ENCODE data around the gene ZNF483. TPM values are rescaled to one million over a fixed set of nuclear protein-coding genes. Genes with fewer than 3 reads are reported as not detected.

Gene ZNF483
- total and polyA plus RNA-seq, 9 of the 15 experiments (the other 6 are each of a cell fraction or from before 2014, with no cell fraction given): 0.04 to 1.0 (median 0.38) TPM

DNA sequence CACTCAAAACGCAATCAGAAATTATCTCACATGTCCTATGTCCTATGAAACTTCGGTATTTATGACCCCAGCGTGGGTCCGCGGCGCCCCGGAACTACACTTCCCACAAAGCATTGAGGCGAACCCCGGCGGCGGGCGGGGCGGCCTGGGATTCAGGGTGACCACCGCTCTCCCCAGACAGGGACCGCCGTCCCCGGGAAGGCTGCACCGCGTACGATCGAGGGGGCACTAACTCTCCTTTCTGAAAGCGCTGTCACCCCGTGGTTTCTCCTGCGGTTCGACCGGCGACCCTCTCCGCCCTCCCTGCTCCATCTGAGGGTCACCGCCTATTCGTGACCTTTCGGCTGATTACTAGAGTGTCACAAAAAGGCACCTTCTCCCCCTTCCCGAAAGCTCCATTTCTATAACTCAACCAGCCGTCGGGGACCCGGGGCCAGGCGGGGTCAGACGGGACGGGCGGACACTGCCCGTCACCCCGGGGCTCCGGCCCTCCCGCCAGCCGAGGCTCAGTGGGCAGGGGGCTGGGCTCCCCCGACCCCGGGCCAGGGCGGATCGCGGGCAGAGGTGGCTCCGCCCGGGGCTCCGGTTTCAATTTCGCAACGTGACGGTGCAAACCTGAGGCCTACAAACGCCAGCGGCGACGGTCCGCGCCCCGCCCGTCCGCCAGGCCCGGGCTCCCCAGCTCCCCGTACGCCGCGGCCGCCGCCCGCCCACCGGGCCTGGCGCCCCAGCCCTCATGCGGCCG, 42.1 kb upstream of the ZNF483 start (continued):
- TF ChIP-seq, protein P1, sequence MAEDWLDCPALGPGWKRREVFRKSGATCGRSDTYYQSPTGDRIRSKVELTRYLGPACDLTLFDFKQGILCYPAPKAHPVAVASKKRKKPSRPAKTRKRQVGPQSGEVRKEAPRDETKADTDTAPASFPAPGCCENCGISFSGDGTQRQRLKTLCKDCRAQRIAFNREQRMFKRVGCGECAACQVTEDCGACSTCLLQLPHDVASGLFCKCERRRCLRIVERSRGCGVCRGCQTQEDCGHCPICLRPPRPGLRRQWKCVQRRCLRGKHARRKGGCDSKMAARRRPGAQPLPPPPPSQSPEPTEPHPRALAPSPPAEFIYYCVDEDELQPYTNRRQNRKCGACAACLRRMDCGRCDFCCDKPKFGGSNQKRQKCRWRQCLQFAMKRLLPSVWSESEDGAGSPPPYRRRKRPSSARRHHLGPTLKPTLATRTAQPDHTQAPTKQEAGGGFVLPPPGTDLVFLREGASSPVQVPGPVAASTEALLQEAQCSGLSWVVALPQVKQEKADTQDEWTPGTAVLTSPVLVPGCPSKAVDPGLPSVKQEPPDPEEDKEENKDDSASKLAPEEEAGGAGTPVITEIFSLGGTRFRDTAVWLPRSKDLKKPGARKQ (CRISPR knock-in tag; IDR thresholded peaks at IDR 0.05): no peak
- no peak for TF ChIP-seq ZNF347 (CRISPR knock-in tag; IDR thresholded peaks at IDR 0.05; ENCODE audit: low read depth)
- 0 out of 2 replicates have a peak, but pooled peaks have one; percentile 35 for TF ChIP-seq TARDBP (IDR thresholded peaks at IDR 0.05)
- TF ChIP-seq, protein P2, sequence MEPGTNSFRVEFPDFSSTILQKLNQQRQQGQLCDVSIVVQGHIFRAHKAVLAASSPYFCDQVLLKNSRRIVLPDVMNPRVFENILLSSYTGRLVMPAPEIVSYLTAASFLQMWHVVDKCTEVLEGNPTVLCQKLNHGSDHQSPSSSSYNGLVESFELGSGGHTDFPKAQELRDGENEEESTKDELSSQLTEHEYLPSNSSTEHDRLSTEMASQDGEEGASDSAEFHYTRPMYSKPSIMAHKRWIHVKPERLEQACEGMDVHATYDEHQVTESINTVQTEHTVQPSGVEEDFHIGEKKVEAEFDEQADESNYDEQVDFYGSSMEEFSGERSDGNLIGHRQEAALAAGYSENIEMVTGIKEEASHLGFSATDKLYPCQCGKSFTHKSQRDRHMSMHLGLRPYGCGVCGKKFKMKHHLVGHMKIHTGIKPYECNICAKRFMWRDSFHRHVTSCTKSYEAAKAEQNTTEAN (CRISPR knock-in tag; IDR thresholded peaks at IDR 0.05): no peak; the same call in 1 of the 2 replicates
- TF ChIP-seq, protein P3, sequence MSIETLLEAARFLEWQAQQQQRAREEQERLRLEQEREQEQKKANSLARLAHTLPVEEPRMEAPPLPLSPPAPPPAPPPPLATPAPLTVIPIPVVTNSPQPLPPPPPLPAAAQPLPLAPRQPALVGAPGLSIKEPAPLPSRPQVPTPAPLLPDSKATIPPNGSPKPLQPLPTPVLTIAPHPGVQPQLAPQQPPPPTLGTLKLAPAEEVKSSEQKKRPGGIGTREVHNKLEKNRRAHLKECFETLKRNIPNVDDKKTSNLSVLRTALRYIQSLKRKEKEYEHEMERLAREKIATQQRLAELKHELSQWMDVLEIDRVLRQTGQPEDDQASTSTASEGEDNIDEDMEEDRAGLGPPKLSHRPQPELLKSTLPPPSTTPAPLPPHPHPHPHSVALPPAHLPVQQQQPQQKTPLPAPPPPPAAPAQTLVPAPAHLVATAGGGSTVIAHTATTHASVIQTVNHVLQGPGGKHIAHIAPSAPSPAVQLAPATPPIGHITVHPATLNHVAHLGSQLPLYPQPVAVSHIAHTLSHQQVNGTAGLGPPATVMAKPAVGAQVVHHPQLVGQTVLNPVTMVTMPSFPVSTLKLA (conservative IDR thresholded peaks at IDR 0.05): peak in 1 of 2 experiments; percentile 64; a peak in 2 of 4 replicates
- TF ChIP-seq GATAD2A (IDR thresholded peaks at IDR 0.05): no peak
- TF ChIP-seq ZNF354B (CRISPR knock-in tag; IDR thresholded peaks at IDR 0.05): no peak
- TF ChIP-seq, protein P4, sequence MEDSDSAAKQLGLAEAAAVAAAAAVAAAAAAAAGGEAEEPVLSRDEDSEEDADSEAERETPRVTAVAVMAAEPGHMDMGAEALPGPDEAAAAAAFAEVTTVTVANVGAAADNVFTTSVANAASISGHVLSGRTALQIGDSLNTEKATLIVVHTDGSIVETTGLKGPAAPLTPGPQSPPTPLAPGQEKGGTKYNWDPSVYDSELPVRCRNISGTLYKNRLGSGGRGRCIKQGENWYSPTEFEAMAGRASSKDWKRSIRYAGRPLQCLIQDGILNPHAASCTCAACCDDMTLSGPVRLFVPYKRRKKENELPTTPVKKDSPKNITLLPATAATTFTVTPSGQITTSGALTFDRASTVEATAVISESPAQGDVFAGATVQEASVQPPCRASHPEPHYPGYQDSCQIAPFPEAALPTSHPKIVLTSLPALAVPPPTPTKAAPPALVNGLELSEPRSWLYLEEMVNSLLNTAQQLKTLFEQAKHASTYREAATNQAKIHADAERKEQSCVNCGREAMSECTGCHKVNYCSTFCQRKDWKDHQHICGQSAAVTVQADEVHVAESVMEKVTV (CRISPR knock-in tag; IDR thresholded peaks at IDR 0.05): no peak
- TF ChIP-seq, protein P5, sequence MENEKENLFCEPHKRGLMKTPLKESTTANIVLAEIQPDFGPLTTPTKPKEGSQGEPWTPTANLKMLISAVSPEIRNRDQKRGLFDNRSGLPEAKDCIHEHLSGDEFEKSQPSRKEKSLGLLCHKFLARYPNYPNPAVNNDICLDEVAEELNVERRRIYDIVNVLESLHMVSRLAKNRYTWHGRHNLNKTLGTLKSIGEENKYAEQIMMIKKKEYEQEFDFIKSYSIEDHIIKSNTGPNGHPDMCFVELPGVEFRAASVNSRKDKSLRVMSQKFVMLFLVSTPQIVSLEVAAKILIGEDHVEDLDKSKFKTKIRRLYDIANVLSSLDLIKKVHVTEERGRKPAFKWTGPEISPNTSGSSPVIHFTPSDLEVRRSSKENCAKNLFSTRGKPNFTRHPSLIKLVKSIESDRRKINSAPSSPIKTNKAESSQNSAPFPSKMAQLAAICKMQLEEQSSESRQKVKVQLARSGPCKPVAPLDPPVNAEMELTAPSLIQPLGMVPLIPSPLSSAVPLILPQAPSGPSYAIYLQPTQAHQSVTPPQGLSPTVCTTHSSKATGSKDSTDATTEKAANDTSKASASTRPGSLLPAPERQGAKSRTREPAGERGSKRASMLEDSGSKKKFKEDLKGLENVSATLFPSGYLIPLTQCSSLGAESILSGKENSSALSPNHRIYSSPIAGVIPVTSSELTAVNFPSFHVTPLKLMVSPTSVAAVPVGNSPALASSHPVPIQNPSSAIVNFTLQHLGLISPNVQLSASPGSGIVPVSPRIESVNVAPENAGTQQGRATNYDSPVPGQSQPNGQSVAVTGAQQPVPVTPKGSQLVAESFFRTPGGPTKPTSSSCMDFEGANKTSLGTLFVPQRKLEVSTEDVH (IDR thresholded peaks at IDR 0.05; ENCODE audit: low read depth, partially characterized antibody): no peak
- TF ChIP-seq NEUROD1 (IDR thresholded peaks at IDR 0.05; ENCODE audit: borderline replicate concordance, low read depth, low read length, partially characterized antibody): no peak
- TF ChIP-seq, protein P6, sequence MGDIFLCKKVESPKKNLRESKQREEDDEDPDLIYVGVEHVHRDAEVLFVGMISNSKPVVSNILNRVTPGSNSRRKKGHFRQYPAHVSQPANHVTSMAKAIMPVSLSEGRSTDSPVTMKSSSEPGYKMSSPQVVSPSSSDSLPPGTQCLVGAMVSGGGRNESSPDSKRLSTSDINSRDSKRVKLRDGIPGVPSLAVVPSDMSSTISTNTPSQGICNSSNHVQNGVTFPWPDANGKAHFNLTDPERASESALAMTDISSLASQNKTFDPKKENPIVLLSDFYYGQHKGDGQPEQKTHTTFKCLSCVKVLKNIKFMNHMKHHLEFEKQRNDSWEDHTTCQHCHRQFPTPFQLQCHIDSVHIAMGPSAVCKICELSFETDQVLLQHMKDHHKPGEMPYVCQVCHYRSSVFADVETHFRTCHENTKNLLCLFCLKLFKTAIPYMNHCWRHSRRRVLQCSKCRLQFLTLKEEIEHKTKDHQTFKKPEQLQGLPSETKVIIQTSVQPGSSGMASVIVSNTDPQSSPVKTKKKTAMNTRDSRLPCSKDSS (IDR thresholded peaks at IDR 0.05; ENCODE audit: low read depth, partially characterized antibody): no peak
- TF ChIP-seq ZNF699 (CRISPR knock-in tag; IDR thresholded peaks at IDR 0.05; ENCODE audit: insufficient replicate concordance): no peak
- no peak for TF ChIP-seq ZNF146 (CRISPR knock-in tag; IDR thresholded peaks at IDR 0.05; ENCODE audit: unreplicated experiment)

All from K562 (cell line).